CD4-positive, CD25-positive, alpha-beta regulatory T cell (primary cell): ENCODE data around the gene SLCO3A1. TPM values are rescaled to one million over a fixed set of nuclear protein-coding genes. Genes with fewer than 3 reads are reported as not detected.

Source experiments
- ATAC-seq, 2 donors: fragments of 150-1000 bp; cut with Tn5 transposase; one replicate each; pipeline ENCODE4 v1.10.0; 2021; ENCODE audit warnings: low read depth in 2 of 2, moderate number of reproducible peaks in 2 of 2, moderate library complexity in 1 of 2
- DNase-seq, 3 donors: peaks; one replicate each; pipeline versions ENCODE4 v3.0.0 to v3.0.0-alpha.2; 2012 to 2022; ENCODE audit warnings: mixed read lengths in 1 of 3
- H3K27ac ChIP-seq: one replicate; pipeline ENCODE4 v1.7.0; 2013; ENCODE audit warnings: mild to moderate bottlenecking, low read length; ENCODE audit not compliant: insufficient read depth, poor library complexity, severe bottlenecking
- H3K27me3 ChIP-seq: one replicate; pipeline ENCODE4 v1.7.0; 2013; ENCODE audit warnings: low read length; ENCODE audit not compliant: control insufficient read depth, insufficient read depth
- H3K36me3 ChIP-seq: one replicate; pipeline ENCODE4 v1.7.0; 2013; ENCODE audit warnings: mild to moderate bottlenecking, low read length, moderate library complexity; ENCODE audit not compliant: control insufficient read depth, insufficient read depth
- H3K4me1 ChIP-seq: 2 replicates; pipeline ENCODE4 v1.7.0; 2013; ENCODE audit warnings: mild to moderate bottlenecking, low read length; ENCODE audit not compliant: insufficient read depth, control insufficient read depth, poor library complexity, severe bottlenecking
- H3K4me3 ChIP-seq: one replicate; pipeline ENCODE4 v1.7.0; 2013; ENCODE audit warnings: low read depth, mild to moderate bottlenecking, low read length, moderate library complexity
- H3K9me3 ChIP-seq, 2 experiments: 1 replicate in 1 of 2; 2 replicates in 1 of 2; pipeline ENCODE4 v1.7.0; 2013; ENCODE audit warnings: low read length in 2 of 2, mild to moderate bottlenecking in 1 of 2, moderate library complexity in 1 of 2; ENCODE audit not compliant: control insufficient read depth in 2 of 2
- H3K27ac Mint-ChIP-seq, 3 donors: one replicate each; pipeline ENCODE4 v1.8.0; 2020 to 2022; ENCODE audit warnings: mild to moderate bottlenecking in 3 of 3, mixed read lengths in 3 of 3, moderate library complexity in 2 of 3
- H3K27me3 Mint-ChIP-seq: one replicate; pipeline ENCODE4 v1.8.0; 2022; ENCODE audit warnings: mild to moderate bottlenecking, mixed read lengths
- H3K36me3 Mint-ChIP-seq: one replicate; pipeline ENCODE4 v1.8.0; 2020; ENCODE audit warnings: mixed read lengths
- H3K4me1 Mint-ChIP-seq, 4 donors: one replicate each; pipeline ENCODE4 v1.8.0; 2020 to 2022; ENCODE audit warnings: mixed read lengths in 4 of 4, mild to moderate bottlenecking in 1 of 4
- H3K4me3 Mint-ChIP-seq, 4 donors: one replicate each; pipeline ENCODE4 v1.8.0; 2020 to 2022; ENCODE audit warnings: mild to moderate bottlenecking in 4 of 4, mixed read lengths in 4 of 4, moderate library complexity in 3 of 4
- H3K9me3 Mint-ChIP-seq, 7 donors: one replicate each; pipeline ENCODE4 v1.8.0; 2020 to 2022; ENCODE audit warnings: mixed read lengths in 7 of 7, mild to moderate bottlenecking in 3 of 7, moderate library complexity in 2 of 7
- polyA plus RNA-seq, 4 donors: library from polyadenylated mRNA; unstranded; fragments of 300-500 nt; fragmentation: Illumina TruSeq; gene quantifications; one replicate each; pipeline ENCODE4 v1.2.3, GENCODE V29; 2021
- total RNA-seq: library from RNA; stranded (reverse); gene quantifications from one replicate; pipeline ENCODE4 v1.2.3, GENCODE V29; 2022

Gene SLCO3A1
- total and polyA plus RNA-seq, 5 donors from 2014 or later: 20.1 to 63.7 (median 38.1) TPM

- peaks cover 10% of the 10 kb centered on the region for H3K36me3 Mint-ChIP-seq
- Histone ChIP-seq H3K36me3 (no peaks in the 10 kb centered on the region), H3K27ac (no peak overlapping the region), H3K27me3 (no peaks in the 10 kb centered on the region), H3K4me3 (no peak overlapping the region), H3K9me3 (no peaks in the 10 kb centered on the region), H3K4me1 (no peaks in the 10 kb centered on the region)
- no peaks in the 10 kb centered on the region for H3K9me3 Mint-ChIP-seq
- DNase-seq: no peak
- H3K27me3 Mint-ChIP-seq: no peaks in the 10 kb centered on the region
- H3K4me1 Mint-ChIP-seq: peaks cover 17 to 53% (median 29%) of the 10 kb centered on the region in 4 donors
- ATAC-seq: no peak
- H3K27ac Mint-ChIP-seq: no peak overlapping the region
- H3K4me3 Mint-ChIP-seq: no peak overlapping the region
These were observed 141.6 kb downstream of the SLCO3A1 start for GRCh38 chr15:91995146-91995545.

GRCh38 chr15:91997163-91997562, 143.7 kb downstream of the SLCO3A1 start:
- H3K4me1 ChIP-seq: no peaks in the 10 kb centered on the region
- DNase-seq (no peak), ATAC-seq (no peak)
- no peak overlapping the region for H3K27ac ChIP-seq
- no peak overlapping the region for H3K27ac Mint-ChIP-seq
- no peak overlapping the region for H3K4me3 ChIP-seq
- H3K27me3 Mint-ChIP-seq: no peaks in the 10 kb centered on the region
- no peak overlapping the region for H3K4me3 Mint-ChIP-seq
- H3K27me3 ChIP-seq: no peaks in the 10 kb centered on the region
- no peaks in the 10 kb centered on the region for H3K9me3 ChIP-seq
- no peaks in the 10 kb centered on the region for H3K36me3 ChIP-seq
- H3K9me3 Mint-ChIP-seq: peaks cover 0 to 2% (median 0%) of the 10 kb centered on the region in 7 donors
- peaks cover 6% of the 10 kb centered on the region for H3K36me3 Mint-ChIP-seq
- peaks cover 9 to 50% (median 29%) of the 10 kb centered on the region in 4 donors for H3K4me1 Mint-ChIP-seq

- no peaks in the 10 kb centered on the region for H3K4me1 ChIP-seq
- DNase-seq (no peak), ATAC-seq (no peak)
- no peaks in the 10 kb centered on the region for H3K27me3 Mint-ChIP-seq
- H3K4me1 Mint-ChIP-seq: peaks cover 19 to 49% (median 26%) of the 10 kb centered on the region in 4 donors
- H3K9me3 ChIP-seq: no peaks in the 10 kb centered on the region
- no peaks in the 10 kb centered on the region for H3K27me3 ChIP-seq
- no peak overlapping the region for H3K27ac Mint-ChIP-seq
- no peaks in the 10 kb centered on the region for H3K36me3 ChIP-seq
- no peak overlapping the region for H3K4me3 ChIP-seq
- H3K36me3 Mint-ChIP-seq: no peaks in the 10 kb centered on the region
- no peak overlapping the region for H3K27ac ChIP-seq
- H3K9me3 Mint-ChIP-seq: peaks cover 0 to 2% (median 0%) of the 10 kb centered on the region in 7 donors
- no peak overlapping the region for H3K4me3 Mint-ChIP-seq
These were observed 147.2 kb downstream of the SLCO3A1 start for GRCh38 chr15:92000709-92001108.

- Mint-ChIP-seq H3K4me3 (no peak overlapping the region), H3K27ac (peak overlapping the region in 1 of 3 donors; percentile 39), H3K36me3 (no peaks in the 10 kb centered on the region), H3K9me3 (peaks cover 0 to 2% (median 0%) of the 10 kb centered on the region in 7 donors), H3K4me1 (peaks cover 19 to 54% (median 29%) of the 10 kb centered on the region in 4 donors), H3K27me3 (no peaks in the 10 kb centered on the region)
- Histone ChIP-seq H3K36me3 (no peaks in the 10 kb centered on the region), H3K4me3 (no peak overlapping the region), H3K27ac (no peak overlapping the region), H3K27me3 (no peaks in the 10 kb centered on the region), H3K9me3 (no peaks in the 10 kb centered on the region), H3K4me1 (no peaks in the 10 kb centered on the region)
- ATAC-seq (no peak), DNase-seq (no peak)
These were observed 147.8 kb downstream of the SLCO3A1 start for GRCh38 chr15:92001307-92001706.

- Mint-ChIP-seq H3K9me3 (peaks cover 0 to 2% (median 0%) of the 10 kb centered on the region in 7 donors), H3K4me1 (peaks cover 16 to 63% (median 35%) of the 10 kb centered on the region in 4 donors), H3K36me3 (no peaks in the 10 kb centered on the region), H3K27me3 (no peaks in the 10 kb centered on the region), H3K4me3 (no peak overlapping the region), H3K27ac (no peak overlapping the region)
- H3K4me3 ChIP-seq: no peak overlapping the region
- DNase-seq (no peak), ATAC-seq (no peak)
- no peaks in the 10 kb centered on the region for H3K4me1 ChIP-seq
- H3K9me3 ChIP-seq: no peaks in the 10 kb centered on the region
- H3K36me3 ChIP-seq: no peaks in the 10 kb centered on the region
- no peaks in the 10 kb centered on the region for H3K27me3 ChIP-seq
- H3K27ac ChIP-seq: no peak overlapping the region
These were observed 149.2 kb downstream of the SLCO3A1 start for GRCh38 chr15:92002666-92003065.

- DNase-seq (no peak), ATAC-seq (peak in 1 of 2 donors; percentile 5)
- Histone ChIP-seq H3K27ac (no peak overlapping the region), H3K27me3 (no peaks in the 10 kb centered on the region), H3K4me3 (no peak overlapping the region), H3K9me3 (no peaks in the 10 kb centered on the region), H3K36me3 (no peaks in the 10 kb centered on the region), H3K4me1 (no peaks in the 10 kb centered on the region)
- Mint-ChIP-seq H3K27me3 (no peaks in the 10 kb centered on the region), H3K4me3 (no peak overlapping the region), H3K9me3 (peaks cover 0 to 2% (median 0%) of the 10 kb centered on the region in 7 donors), H3K4me1 (peaks cover 20 to 70% (median 39%) of the 10 kb centered on the region in 4 donors), H3K27ac (peak overlapping the region in 1 of 3 donors; percentile 50), H3K36me3 (no peaks in the 10 kb centered on the region)
These were observed 150.1 kb downstream of the SLCO3A1 start for GRCh38 chr15:92003515-92004067.

- ATAC-seq: peak; percentile 32 to 49
These were observed 151.6 kb downstream of the SLCO3A1 start for GRCh38 chr15:92005154-92005553.

More at GRCh38 chr15:92005154-92005553, 151.6 kb downstream of the SLCO3A1 start:
- no peaks in the 10 kb centered on the region for H3K27me3 ChIP-seq
- H3K36me3 ChIP-seq: no peaks in the 10 kb centered on the region
- Mint-ChIP-seq H3K27me3 (no peaks in the 10 kb centered on the region), H3K4me3 (no peak overlapping the region), H3K4me1 (peaks cover 26 to 82% (median 52%) of the 10 kb centered on the region in 4 donors), H3K36me3 (peaks cover 5% of the 10 kb centered on the region), H3K9me3 (peaks cover 0 to 2% (median 0%) of the 10 kb centered on the region in 7 donors), H3K27ac (peak overlapping the region in 2 of 3 donors; percentile 13 to 14)
- H3K4me1 ChIP-seq: no peaks in the 10 kb centered on the region
- no peak for DNase-seq
- no peak overlapping the region for H3K4me3 ChIP-seq
- H3K27ac ChIP-seq: no peak overlapping the region
- no peaks in the 10 kb centered on the region for H3K9me3 ChIP-seq
